GM12892 (cell line): Measurements from ENCODE around the gene RALGPS1.

Experiments
- DNase-seq: peaks from one replicate; pipeline ENCODE4 v3.0.0; 2011; ENCODE audit not compliant: insufficient read length
- FAIRE-seq: peaks from 2 replicates; lab custom pipeline; 2011; peaks lifted over from hg19 to GRCh38; lab: Jason Lieb, UNC
- POLR2A ChIP-seq: IDR thresholded peaks from 2 replicates; pipeline ENCODE4 v1.6.1; 2011; ENCODE audit warnings: low read depth, low read length, control low read depth
- POLR2AphosphoS5 ChIP-seq: IDR thresholded peaks from 2 replicates; pipeline ENCODE4 v1.6.1; 2011; ENCODE audit warnings: low read depth, low read length, control low read depth
- TAF1 ChIP-seq: IDR thresholded peaks from 2 replicates; pipeline ENCODE4 v1.6.1; 2011; ENCODE audit warnings: low read depth, mild to moderate bottlenecking, control low read depth, low read length, borderline replicate concordance

Gene RALGPS1

DNA sequence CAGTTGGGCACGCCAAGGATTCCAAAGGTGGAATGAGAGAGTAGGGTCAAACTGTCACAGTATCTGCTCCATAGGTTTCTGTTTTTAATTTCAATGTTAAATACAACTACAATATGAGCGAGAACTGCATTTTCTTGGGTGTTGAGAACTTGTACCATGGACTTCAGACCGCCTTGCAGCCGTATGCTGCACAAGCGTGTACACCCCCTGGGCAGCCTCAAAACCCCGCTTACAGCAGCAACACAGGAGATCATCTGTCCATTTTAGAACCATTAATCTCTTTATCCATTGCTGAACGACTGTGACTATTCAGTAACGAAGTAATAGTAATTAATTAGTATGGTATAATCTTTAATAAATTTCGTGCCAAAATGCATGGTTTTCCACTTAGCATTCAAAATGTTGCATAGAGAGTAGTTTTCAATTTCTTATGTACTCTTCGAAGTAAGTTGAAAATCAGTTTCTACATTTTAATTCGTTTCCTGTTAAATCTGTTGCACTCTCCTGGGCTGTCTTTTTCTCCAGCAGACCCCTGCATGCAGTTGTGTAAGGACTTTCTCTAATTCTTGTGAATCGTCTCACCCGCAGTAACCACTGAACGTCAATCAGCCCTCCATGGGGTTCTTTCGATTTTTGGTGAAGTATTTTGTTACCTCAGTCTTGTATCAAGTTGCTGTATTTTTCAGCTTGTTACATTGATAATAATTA is 308.0 kb downstream of the RALGPS1 start:
- FAIRE-seq (no peak), DNase-seq (no peak)
- no peak for TF ChIP-seq POLR2AphosphoS5
- TF ChIP-seq POLR2A: no peak
- TF ChIP-seq TAF1: no peak

DNA sequence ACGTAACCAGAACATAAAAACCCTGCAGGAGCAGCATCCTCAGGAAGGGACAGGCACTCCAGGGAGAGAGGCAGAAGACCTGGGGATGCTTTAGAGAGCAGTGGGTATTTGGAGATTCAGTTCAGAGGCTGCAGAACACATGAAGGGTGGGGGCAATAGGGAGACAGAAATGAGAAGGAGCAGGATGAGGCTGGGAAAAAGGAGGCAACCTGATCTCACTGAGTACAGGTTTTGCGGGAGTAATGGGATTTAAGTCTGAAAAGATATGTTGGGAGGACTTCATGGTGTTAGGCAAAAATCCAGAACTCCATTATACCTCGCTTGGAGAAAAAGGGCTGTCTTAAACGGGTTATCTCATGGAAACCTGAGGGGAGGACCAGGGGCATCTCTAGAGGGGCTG is 308.7 kb downstream of the RALGPS1 start:
- FAIRE-seq (no peak), DNase-seq (no peak)
- no peak for TF ChIP-seq POLR2A
- TF ChIP-seq TAF1: no peak
- TF ChIP-seq POLR2AphosphoS5: no peak

DNA sequence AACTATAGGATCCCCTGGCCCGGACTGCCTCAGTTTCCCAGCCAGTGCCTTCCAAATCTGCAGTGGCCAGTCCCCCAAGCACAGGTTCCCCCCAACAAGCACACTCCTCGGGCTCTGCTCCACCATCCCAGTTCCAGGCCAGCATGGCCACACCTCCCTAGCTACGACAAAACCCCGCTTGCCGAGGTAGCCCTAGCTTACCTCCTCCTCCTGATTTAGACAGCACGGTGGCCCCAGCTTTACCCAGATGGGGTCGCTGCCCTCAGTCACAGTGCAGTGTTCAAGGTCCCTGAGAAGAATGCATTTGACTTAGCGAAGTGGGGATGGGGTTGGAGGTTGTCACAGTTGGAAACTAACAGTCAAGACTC is 309.2 kb downstream of the RALGPS1 start:
- FAIRE-seq: peak; percentile 38
- TF ChIP-seq TAF1 (no peak), POLR2AphosphoS5 (no peak), POLR2A (no peak)
- DNase-seq: no peak

DNA sequence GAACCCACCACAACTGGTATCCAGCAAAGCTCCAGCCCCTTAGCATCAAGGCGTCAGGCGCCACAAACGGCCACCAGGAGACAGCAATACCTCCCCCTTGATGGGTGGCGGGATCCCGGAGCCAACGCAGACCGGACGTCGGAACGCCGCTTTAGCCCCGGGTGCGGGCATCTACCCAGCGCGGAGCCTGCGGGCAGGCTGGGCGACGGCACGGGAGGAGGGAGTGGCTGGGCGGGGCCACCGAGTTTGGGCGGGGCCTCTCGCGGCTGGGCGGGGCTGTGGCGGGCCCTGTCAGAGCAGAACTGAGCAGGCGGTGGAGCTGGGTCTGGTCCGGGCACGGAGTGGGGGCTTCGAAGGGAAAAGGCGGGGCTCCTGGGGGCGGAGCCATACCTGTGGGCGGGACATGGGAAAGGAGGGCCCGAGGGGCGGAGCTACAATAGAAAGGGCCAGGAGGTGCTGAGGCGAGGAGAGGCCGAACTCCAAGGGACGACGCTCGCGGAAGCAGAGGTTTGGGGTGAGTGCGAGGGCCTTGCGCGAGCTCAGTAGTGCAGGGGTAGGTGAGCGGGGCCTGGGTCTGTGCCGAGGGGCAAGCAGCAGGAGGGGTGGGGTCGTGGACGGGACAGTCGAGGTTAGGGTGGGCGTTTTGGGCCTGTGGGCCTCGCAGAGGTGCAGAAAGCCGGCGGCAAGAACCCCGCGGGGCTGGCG is 309.7 kb downstream of the RALGPS1 start:
- TF ChIP-seq POLR2AphosphoS5 (no peak), POLR2A (no peak), TAF1 (no peak)
- DNase-seq (peak; percentile 92), FAIRE-seq (peak; percentile 75)

DNA sequence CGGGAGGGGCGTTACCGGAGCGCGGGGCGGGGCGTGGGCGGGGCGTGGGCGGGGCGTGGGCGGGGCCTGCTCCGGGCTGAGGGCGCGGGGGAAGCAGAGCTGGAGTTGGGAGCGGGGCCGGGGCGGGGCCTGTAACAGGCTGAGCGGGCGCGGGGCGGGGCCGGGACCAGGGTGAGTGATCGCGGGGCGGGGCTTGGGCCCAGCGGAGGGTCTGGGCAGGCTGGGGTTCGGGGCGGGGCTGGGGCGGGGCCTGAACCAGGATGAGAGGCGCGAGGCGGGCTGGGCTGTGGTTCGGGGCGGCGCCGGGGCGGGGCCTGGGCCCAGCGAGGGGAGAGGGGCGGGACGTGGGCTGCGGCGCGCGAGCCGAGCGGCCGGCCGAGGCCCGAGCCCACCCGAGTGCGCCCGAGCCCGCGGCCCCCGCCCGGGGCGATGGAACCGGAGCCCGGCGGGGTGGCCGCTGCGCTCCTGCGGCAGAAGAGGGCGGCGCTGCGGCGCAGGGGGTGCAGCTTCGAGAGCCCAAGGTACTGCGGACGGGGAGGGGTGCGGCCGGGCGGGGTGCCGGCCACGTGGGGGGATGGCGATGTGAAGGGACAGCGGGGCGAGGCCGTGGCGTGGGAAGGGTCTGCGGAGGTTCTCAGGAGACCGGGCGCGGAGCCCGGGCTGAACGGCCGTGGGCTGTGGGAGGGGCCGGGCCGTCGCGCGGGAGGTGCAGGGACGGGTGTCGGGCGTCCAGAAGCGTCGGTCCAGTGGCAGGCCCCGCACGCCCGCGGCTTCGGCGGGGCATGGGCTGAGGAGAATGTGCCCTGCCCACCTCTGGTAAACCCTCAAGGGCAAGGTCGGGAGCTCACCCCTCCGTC is 310.5 kb downstream of the RALGPS1 start:
- FAIRE-seq (peak; percentile 85), DNase-seq (peak; percentile 96)
- TF ChIP-seq POLR2AphosphoS5 (no peak), TAF1 (no peak), POLR2A (no peak)

DNA sequence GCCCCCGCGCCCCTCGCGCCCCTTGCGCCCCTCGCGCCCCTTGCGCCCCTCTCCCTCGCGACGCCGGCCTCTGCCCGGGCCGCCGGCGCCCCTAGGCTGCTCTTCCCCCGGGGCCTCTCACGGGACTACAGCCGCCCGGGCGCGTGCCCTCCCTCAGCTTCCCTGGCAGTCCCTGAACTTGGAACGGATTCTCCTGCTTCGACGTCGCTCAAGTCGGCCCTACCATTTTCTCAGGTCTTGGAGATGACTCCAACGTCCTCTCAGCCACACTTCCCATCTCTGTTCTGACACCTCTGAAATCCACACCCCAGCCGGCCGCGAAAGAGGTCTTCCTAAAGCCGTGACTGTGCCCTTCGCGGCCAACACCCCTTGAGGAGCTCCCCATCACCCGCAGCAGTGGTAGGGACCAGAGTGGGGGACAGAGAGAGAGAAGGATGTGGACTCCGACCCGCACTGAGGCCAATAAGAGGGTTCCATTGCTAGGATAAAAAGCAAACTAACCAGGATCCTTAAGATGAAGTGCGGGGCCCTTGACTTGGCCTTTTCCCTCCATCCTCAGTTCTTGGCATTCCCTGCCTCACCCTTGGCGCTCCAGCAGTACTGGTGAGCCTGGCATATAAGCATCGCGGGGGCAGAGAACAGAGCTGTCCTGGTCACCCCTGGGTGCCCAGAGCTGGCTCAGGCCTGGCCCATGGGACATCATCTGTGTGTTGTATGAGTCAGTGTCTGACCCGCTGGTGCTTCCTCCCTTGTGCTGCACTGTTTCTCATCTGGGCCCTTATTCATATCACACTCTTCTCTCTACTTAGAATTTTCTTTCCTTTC is 311.4 kb downstream of the RALGPS1 start:
- DNase-seq (no peak), FAIRE-seq (peak; percentile 48)
- no peak for TF ChIP-seq POLR2AphosphoS5
- no peak for TF ChIP-seq TAF1
- no peak for TF ChIP-seq POLR2A

DNA sequence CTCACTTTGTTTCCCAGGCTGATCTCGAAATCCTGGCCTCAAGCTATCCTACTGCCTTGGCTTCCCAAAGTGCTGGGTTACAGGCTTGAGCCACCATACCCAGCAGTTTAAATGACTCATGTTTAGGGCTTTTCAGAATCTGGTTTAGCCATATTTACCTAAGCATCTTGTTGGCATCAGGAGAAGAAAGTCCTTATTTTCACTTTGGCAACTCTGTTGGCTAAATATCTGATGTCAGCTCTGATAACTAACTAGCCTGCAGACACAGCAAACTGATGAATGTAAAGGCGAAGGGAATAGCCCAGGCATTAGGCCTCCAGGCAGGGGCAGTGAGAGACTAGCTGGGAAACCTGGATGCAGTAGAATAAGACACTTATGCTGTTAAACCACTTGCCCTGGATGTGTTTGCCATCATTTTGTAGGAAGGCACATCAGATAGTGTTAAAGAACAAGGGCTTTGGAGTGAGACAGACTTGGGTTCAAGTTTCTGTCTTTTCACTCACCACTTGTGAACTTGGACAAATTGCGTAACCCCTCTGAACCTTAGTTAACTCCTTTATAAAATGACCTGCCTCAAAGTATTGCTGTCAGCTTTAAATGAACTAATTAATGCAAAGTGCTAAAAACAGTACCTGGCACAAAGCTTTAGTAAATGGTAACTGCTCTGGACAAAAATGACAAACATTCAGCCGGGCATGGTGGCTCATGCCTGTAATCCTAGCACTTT is 315.3 kb downstream of the RALGPS1 start:
- TF ChIP-seq POLR2AphosphoS5: no peak
- TF ChIP-seq POLR2A: no peak
- no peak for TF ChIP-seq TAF1
- FAIRE-seq: peak; percentile 24
- no peak for DNase-seq

DNA sequence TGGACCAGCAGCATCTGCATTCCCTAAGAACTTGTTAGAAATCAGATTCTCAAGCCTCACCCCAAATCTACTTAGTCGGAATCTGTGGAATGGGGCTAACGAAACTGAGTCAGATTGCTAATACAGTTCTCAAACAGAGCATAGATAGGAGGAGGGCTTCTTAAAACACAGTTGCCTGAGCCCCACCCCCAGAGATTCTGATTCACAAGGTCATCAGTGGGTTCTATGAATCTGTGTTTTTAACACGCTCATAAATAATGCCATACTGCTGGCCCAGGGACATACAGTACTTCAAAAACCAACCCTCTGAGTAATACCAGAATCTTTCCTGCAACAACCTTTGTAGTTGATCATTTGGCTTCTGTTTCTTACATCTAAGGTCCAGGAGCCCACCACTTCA is 317.1 kb downstream of the RALGPS1 start:
- no peak for DNase-seq
- TF ChIP-seq TAF1: no peak
- no peak for TF ChIP-seq POLR2A
- TF ChIP-seq POLR2AphosphoS5: no peak
- no peak for FAIRE-seq

DNA sequence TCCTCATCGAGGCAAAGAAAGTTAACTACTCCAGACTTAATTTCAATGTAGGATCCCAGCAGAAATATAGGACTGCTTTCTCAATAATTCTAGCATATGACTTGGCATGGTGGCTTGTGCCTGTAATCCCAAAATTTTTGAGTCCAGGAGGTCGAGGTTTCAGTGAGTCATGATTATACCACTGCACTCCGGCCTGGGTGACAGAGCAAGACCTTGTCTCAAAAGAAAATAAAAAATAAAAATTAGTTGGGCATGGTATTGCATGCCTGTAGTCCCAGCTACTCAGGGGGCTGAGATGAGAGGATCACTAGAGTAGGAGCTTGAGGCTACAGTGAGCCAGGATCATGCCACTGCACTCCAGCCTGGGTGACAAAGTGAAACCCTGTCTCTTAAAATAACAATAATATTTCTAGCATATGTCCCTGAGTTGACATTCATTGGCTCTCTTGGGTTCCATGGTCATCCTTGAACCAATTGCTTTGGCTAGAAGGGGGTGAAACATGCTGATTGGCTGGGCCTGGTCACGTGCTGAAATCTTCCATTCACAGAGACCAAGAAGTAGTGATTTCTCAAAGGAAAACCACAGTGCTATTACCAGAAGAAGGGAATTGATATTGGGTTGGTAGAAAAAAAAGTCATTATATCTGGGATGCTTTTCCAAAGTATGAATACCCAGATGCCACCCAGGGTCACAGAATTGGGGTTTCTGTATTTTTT is 318.4 kb downstream of the RALGPS1 start:
- no peak for TF ChIP-seq TAF1
- no peak for TF ChIP-seq POLR2A
- no peak for TF ChIP-seq POLR2AphosphoS5
- FAIRE-seq (peak; percentile 61), DNase-seq (no peak)

DNA sequence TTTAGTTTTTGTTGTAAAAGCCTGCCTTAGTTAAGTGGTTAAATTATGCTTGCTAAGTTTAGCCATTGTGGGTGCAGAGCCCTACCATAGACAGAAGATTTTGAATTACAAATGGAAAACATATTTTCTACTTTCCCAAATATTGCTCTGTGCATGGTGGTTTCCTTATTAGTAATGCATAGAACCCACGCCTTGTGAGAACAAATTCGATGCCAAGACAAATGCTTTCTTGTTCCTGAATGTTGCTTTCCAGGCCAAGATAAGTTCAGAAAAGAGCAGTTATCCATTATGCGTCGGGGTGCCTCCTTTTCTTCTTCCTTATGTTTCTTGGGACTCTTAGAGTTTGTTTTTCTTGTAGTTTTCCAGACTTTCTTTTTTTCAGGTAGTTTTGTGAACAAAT is 319.0 kb downstream of the RALGPS1 start:
- TF ChIP-seq POLR2A: no peak
- TF ChIP-seq TAF1: no peak
- no peak for TF ChIP-seq POLR2AphosphoS5
- no peak for DNase-seq
- no peak for FAIRE-seq

DNA sequence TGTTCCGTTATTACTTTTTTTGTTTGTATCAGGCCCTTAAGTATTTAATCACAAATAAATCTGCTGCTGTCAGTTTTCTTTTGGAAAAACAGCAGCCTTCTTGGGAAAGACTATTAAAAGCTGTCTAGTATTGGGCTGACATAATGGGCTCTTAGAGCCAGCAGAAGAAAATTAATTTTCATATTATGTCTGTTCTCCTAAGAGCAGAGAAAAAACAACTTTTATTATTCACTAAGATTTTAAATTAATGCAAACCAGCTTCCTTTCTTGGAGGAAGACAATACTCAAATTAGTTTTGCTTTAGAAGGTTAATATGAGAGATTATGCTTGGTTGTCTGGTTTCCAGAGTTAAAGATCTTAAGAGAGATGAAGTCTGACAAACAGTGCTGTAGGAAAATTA is 319.4 kb downstream of the RALGPS1 start:
- FAIRE-seq (no peak), DNase-seq (no peak)
- no peak for TF ChIP-seq POLR2A
